Activated CD4-positive, alpha-beta T cell treated with anti-CD3 and anti-CD28 coated beads, Interleukin-2, amount 10 ng/mL, durations not matched to agents 24 days and 14 days (primary cell): ENCODE results near the gene ANLN. TPM values are rescaled to one million over a fixed set of nuclear protein-coding genes. Genes with fewer than 3 reads are reported as not detected.

Source experiments
- DNase-seq: peaks from one replicate; pipeline ENCODE4 v3.0.0; 2022
- H3K27ac Mint-ChIP-seq: one replicate; pipeline ENCODE4 v1.8.0; 2022; ENCODE audit warnings: mild to moderate bottlenecking, mixed read lengths
- H3K27me3 Mint-ChIP-seq: one replicate; pipeline ENCODE4 v1.8.0; 2022; ENCODE audit warnings: mixed read lengths
- H3K36me3 Mint-ChIP-seq: one replicate; pipeline ENCODE4 v1.8.0; 2022; ENCODE audit warnings: low read depth, mild to moderate bottlenecking, mixed read lengths
- H3K4me1 Mint-ChIP-seq: one replicate; pipeline ENCODE4 v1.8.0; 2021; ENCODE audit warnings: mixed read lengths
- H3K4me3 Mint-ChIP-seq: one replicate; pipeline ENCODE4 v1.8.0; 2022; ENCODE audit warnings: mild to moderate bottlenecking, moderate library complexity, mixed read lengths
- H3K9me3 Mint-ChIP-seq: one replicate; pipeline ENCODE4 v1.8.0; 2021; ENCODE audit warnings: mixed read lengths
- intact Hi-C: fragments of 100-400 bp; cut with micrococcal nuclease; formaldehyde crosslinking; loops from one replicate; pipeline ENCODE4 v1.15.1; 2023
- total RNA-seq: library from RNA; stranded (reverse); gene quantifications from 2 replicates; pipeline ENCODE4 v1.2.3, GENCODE V29; 2022

ANLN gene
- total RNA-seq, 1 donor from 2014 or later: 35.9 TPM

GRCh38 chr7:36408589-36408988 is 18.9 kb downstream of the ANLN start:
- Mint-ChIP-seq H3K4me3 (no peak overlapping the region), H3K36me3 (peaks cover 37% of the 10 kb centered on the region), H3K27me3 (no peaks in the 10 kb centered on the region), H3K4me1 (peaks cover 20% of the 10 kb centered on the region), H3K9me3 (peaks cover 3% of the 10 kb centered on the region), H3K27ac (no peak overlapping the region)
- DNase-seq: no peak
- intact Hi-C loops: no loop called here

- Mint-ChIP-seq H3K9me3 (peaks cover 3% of the 10 kb centered on the region), H3K4me1 (peaks cover 17% of the 10 kb centered on the region), H3K27me3 (no peaks in the 10 kb centered on the region), H3K36me3 (peaks cover 32% of the 10 kb centered on the region), H3K4me3 (no peak overlapping the region), H3K27ac (no peak overlapping the region)
- DNase-seq: no peak
- intact Hi-C loops: no loop called here
Measured at GRCh38 chr7:36409180-36409579, 19.5 kb downstream of the ANLN start.

GRCh38 chr7:36415144-36415543 is 25.5 kb downstream of the ANLN start:
- Mint-ChIP-seq H3K9me3 (no peaks in the 10 kb centered on the region), H3K27me3 (no peaks in the 10 kb centered on the region), H3K4me1 (peaks cover 2% of the 10 kb centered on the region), H3K36me3 (peaks cover 34% of the 10 kb centered on the region), H3K4me3 (no peak overlapping the region), H3K27ac (no peak overlapping the region)
- intact Hi-C loops: no loop called here
- DNase-seq: no peak

- H3K4me1 Mint-ChIP-seq: peaks cover 2% of the 10 kb centered on the region
- H3K4me3 Mint-ChIP-seq: no peak overlapping the region
- peaks cover 32% of the 10 kb centered on the region for H3K36me3 Mint-ChIP-seq
- intact Hi-C loops: no loop called here
- no peaks in the 10 kb centered on the region for H3K9me3 Mint-ChIP-seq
- DNase-seq: no peak
- no peaks in the 10 kb centered on the region for H3K27me3 Mint-ChIP-seq
- no peak overlapping the region for H3K27ac Mint-ChIP-seq
Measured at GRCh38 chr7:36416251-36416650, 26.6 kb downstream of the ANLN start.

GRCh38 chr7:36420307-36420706 is 30.6 kb downstream of the ANLN start:
- Mint-ChIP-seq H3K9me3 (no peaks in the 10 kb centered on the region), H3K27me3 (no peaks in the 10 kb centered on the region), H3K4me3 (no peak overlapping the region), H3K4me1 (no peaks in the 10 kb centered on the region), H3K27ac (no peak overlapping the region), H3K36me3 (peaks cover 50% of the 10 kb centered on the region)
- intact Hi-C loops: no loop called here
- DNase-seq: no peak

GRCh38 chr7:36422072-36422471 is 32.4 kb downstream of the ANLN start:
- peaks cover 55% of the 10 kb centered on the region for H3K36me3 Mint-ChIP-seq
- H3K27ac Mint-ChIP-seq: no peak overlapping the region
- no peaks in the 10 kb centered on the region for H3K9me3 Mint-ChIP-seq
- no peak for DNase-seq
- intact Hi-C loops: no loop called here
- H3K4me3 Mint-ChIP-seq: no peak overlapping the region
- no peaks in the 10 kb centered on the region for H3K27me3 Mint-ChIP-seq
- H3K4me1 Mint-ChIP-seq: no peaks in the 10 kb centered on the region

- no peak overlapping the region for H3K4me3 Mint-ChIP-seq
- intact Hi-C loops: no loop called here
- H3K27me3 Mint-ChIP-seq: no peaks in the 10 kb centered on the region
- H3K27ac Mint-ChIP-seq: no peak overlapping the region
- no peak for DNase-seq
- no peaks in the 10 kb centered on the region for H3K9me3 Mint-ChIP-seq
- no peaks in the 10 kb centered on the region for H3K4me1 Mint-ChIP-seq
- H3K36me3 Mint-ChIP-seq: peaks cover 53% of the 10 kb centered on the region
Measured at GRCh38 chr7:36423633-36424032, 34.0 kb downstream of the ANLN start.

GRCh38 chr7:36430186-36430585 is 40.5 kb downstream of the ANLN start:
- intact Hi-C loops: no loop called here
- Mint-ChIP-seq H3K4me3 (no peak overlapping the region), H3K27ac (no peak overlapping the region), H3K27me3 (no peaks in the 10 kb centered on the region), H3K36me3 (peaks cover 57% of the 10 kb centered on the region), H3K4me1 (no peaks in the 10 kb centered on the region), H3K9me3 (peaks cover 6% of the 10 kb centered on the region)
- no peak for DNase-seq

GRCh38 chr7:36430881-36431280 is 41.2 kb downstream of the ANLN start:
- Mint-ChIP-seq H3K36me3 (peaks cover 56% of the 10 kb centered on the region), H3K27me3 (no peaks in the 10 kb centered on the region), H3K4me1 (no peaks in the 10 kb centered on the region), H3K9me3 (peaks cover 6% of the 10 kb centered on the region), H3K27ac (no peak overlapping the region), H3K4me3 (no peak overlapping the region)
- DNase-seq: no peak
- intact Hi-C loops: no loop called here

GRCh38 chr7:36438211-36438610 is 48.5 kb downstream of the ANLN start:
- no peaks in the 10 kb centered on the region for H3K27me3 Mint-ChIP-seq
- no peaks in the 10 kb centered on the region for H3K9me3 Mint-ChIP-seq
- no peak overlapping the region for H3K27ac Mint-ChIP-seq
- no peaks in the 10 kb centered on the region for H3K4me1 Mint-ChIP-seq
- H3K36me3 Mint-ChIP-seq: peaks cover 33% of the 10 kb centered on the region
- DNase-seq: no peak
- H3K4me3 Mint-ChIP-seq: no peak overlapping the region
- intact Hi-C loops: no loop called here

GRCh38 chr7:36439624-36440023 is 50.0 kb downstream of the ANLN start:
- Mint-ChIP-seq H3K9me3 (no peaks in the 10 kb centered on the region), H3K27me3 (no peaks in the 10 kb centered on the region), H3K4me3 (no peak overlapping the region), H3K27ac (no peak overlapping the region), H3K36me3 (peaks cover 26% of the 10 kb centered on the region), H3K4me1 (no peaks in the 10 kb centered on the region)
- no peak for DNase-seq
- intact Hi-C loops: no loop called here

GRCh38 chr7:36440880-36441279 is 51.2 kb downstream of the ANLN start:
- Mint-ChIP-seq H3K4me1 (no peaks in the 10 kb centered on the region), H3K27ac (no peak overlapping the region), H3K4me3 (no peak overlapping the region), H3K27me3 (no peaks in the 10 kb centered on the region), H3K9me3 (no peaks in the 10 kb centered on the region), H3K36me3 (peaks cover 27% of the 10 kb centered on the region)
- no peak for DNase-seq
- intact Hi-C loops: no loop called here

- Mint-ChIP-seq H3K27ac (no peak overlapping the region), H3K27me3 (no peaks in the 10 kb centered on the region), H3K4me1 (no peaks in the 10 kb centered on the region), H3K9me3 (no peaks in the 10 kb centered on the region), H3K4me3 (no peak overlapping the region), H3K36me3 (peaks cover 26% of the 10 kb centered on the region)
- no peak for DNase-seq
- intact Hi-C loops: no loop called here
Measured at GRCh38 chr7:36441344-36442022, 51.8 kb downstream of the ANLN start.

GRCh38 chr7:36448781-36449379 is 59.2 kb downstream of the ANLN start:
- Mint-ChIP-seq H3K4me1 (peaks cover 3% of the 10 kb centered on the region), H3K36me3 (peaks cover 50% of the 10 kb centered on the region), H3K9me3 (no peaks in the 10 kb centered on the region), H3K27me3 (no peaks in the 10 kb centered on the region), H3K4me3 (no peak overlapping the region), H3K27ac (no peak overlapping the region)
- DNase-seq: no peak
- intact Hi-C loops: no loop called here

- DNase-seq: no peak
- Mint-ChIP-seq H3K27me3 (no peaks in the 10 kb centered on the region), H3K4me3 (no peak overlapping the region), H3K27ac (no peak overlapping the region), H3K9me3 (no peaks in the 10 kb centered on the region), H3K36me3 (peaks cover 54% of the 10 kb centered on the region), H3K4me1 (peaks cover 3% of the 10 kb centered on the region)
- intact Hi-C loops: no loop called here
Measured at GRCh38 chr7:36449685-36450084, 60.0 kb downstream of the ANLN start.
